ENCODE data around the gene TAF11L11.

DNA sequence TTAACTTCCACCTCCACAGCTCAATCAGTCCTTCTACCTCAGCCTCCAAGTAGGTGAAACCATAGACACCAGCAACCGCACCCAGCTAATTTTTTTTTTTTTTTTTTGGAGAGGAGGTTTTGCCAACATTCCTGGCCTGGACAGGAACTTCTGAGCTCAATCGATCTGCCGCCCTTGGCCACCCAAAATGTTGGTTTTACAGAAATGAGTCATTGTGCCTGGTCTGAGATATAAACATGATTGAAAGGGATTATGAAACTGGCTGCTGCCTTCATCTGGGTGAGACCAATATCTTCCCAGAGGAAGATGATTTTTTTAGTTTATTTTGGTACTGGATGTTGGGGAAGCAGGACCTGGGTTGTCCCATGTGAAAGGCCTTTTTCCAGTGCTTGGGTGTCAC, 15.4 kb downstream of the TAF11L11 start:
- TF ChIP-seq POLR2A (IDR thresholded peaks at IDR 0.05; ENCODE audit: low read length) (no peak), GATA1 (IDR thresholded peaks at IDR 0.05; ENCODE audit: low read depth, low read length) (no peak)
